Measurements from ENCODE around the gene ATG4C. TPM values are rescaled to one million over a fixed set of nuclear protein-coding genes. Genes with fewer than 3 reads are reported as not detected.

Gene ATG4C
- total and polyA plus RNA-seq, 2 of the 13 experiments (the other 11 are each of a cell fraction or from before 2014, with no cell fraction given), result 4.0 to 11.2 TPM

DNA sequence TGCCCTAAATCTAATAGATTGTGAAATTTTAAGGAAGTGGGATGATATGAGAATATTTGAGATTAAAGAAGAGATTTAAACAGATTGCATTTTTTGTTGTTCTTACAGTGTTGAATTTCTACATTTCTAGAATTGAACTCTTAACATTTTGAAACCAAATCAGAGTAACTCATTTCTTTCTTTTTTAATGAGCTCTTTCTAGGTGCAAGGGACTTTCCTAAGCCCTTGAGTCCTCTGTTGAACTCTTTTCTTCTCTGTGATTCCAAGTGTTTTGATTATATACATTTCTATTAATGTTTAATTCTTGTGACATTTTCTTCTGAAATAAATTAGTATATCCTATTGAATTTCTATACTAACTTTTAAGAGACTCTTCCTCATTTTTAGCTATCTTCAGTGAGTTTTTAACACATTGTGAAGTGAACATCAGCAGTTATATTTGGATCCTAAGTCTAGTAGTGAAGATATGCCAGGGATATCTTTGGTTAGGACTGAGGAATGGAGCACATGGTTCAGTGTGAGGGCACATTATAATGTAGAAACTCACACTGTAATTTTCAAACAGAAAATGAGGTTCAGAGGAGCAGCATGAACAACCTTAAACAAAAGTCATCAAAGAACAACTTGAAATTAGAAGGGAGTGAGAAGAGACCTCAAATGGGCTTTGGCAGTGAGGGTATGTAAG lies 53.1 kb downstream of the ATG4C start:
- Histone ChIP-seq H3K9ac (ENCODE audit: insufficient read depth, low read depth, low read length) (no peak overlapping the region), H3K4me2 (ENCODE audit: low read depth, low read length) (no peak overlapping the region), H3K4me1 (ENCODE audit: insufficient read depth, low read length) (no peaks in the 10 kb centered on the region), H3K27ac (ENCODE audit: extremely low read length, insufficient read depth, low read length) (no peak overlapping the region), H3K36me3 (replicated peaks in 1 of 2; ENCODE audit: control insufficient read depth in 1 of 2, insufficient read depth in 2 of 2, low read length in 2 of 2) (no peaks in the 10 kb centered on the region), H3K4me3 (replicated peaks in 1 of 3; ENCODE audit: insufficient read depth in 1 of 3, low read depth in 2 of 3, low read length in 3 of 3) (no peak overlapping the region), H3K27me3 (ENCODE audit: control insufficient read depth in 1 of 2, insufficient read depth in 2 of 2, low read length in 2 of 2) (no peaks in the 10 kb centered on the region; a peak in 1 of 5 replicates), H2AFZ (ENCODE audit: low read length) (no peak overlapping the region), H4K20me1 (ENCODE audit: insufficient read depth, low read length) (no peaks in the 10 kb centered on the region), H3K9me3 (ENCODE audit: low read length) (no peaks in the 10 kb centered on the region), H3K79me2 (ENCODE audit: insufficient read depth, low read length) (no peaks in the 10 kb centered on the region)
- ATAC-seq (no peak), FAIRE-seq (no peak), DNase-seq (ENCODE audit: low spot score) (no peak)
- intact Hi-C loops (cut with micrococcal nuclease; ENCODE audit: unreplicated experiment) (no loop called here), in situ Hi-C loops (cut with HindIII; ENCODE audit: extremely low pct_ligation_motif_present, low pct_unique_long_range_greater_than_20kb) (loop anchor here (25.0 kb wide), 1 partner anchor 300 kb away; no protein-coding TSS in a partner anchor)
- POLR2A ChIA-PET, result no interaction called here
- CTCF ChIA-PET (ENCODE audit: low intra/inter-chr PET ratio, low total read pairs), result no interaction called here
- BruUV-seq (replicated peaks), result no TSS peak
- no peak for TF ChIP-seq MAF1 (CRISPR knock-in tag; IDR thresholded peaks at IDR 0.05; ENCODE audit: borderline replicate concordance)
- TF ChIP-seq BHLHE40 (IDR thresholded peaks at IDR 0.05; ENCODE audit: low read length), result no peak

DNA sequence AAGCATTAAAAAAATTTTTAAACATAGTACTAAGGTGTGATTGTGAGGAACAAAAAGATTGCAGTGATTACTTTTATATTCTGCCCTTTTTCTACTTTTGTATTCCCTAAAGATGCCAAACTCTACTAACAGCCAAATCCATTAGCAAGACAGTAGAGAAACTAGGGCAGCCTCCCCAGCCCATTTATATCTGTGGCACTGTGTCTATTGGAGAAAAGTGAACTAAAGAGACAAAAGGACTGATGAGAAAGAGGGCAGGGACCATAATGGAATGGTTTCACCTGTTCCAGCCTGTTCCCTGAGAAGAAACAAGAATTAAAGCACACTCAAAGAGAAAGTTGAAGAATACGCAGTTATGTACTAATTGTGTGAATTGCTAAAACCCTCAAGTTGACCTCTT lies 56.6 kb downstream of the ATG4C start:
- in situ Hi-C loops (cut with HindIII; ENCODE audit: extremely low pct_ligation_motif_present, low pct_unique_long_range_greater_than_20kb) (loop anchor here (10.0 to 25.0 kb wide), 2 partner anchors 64 to 297 kb away; no protein-coding TSS in a partner anchor), intact Hi-C loops (cut with micrococcal nuclease; ENCODE audit: unreplicated experiment) (loop anchor here (5.0 kb wide), 1 partner anchor 602 kb away; no protein-coding TSS in a partner anchor)
- WGBS (ENCODE audit: low lambda C conversion rate), result 100% methylated on average over 1 of the region's 1 CpG
- H3K27me3 ChIP-seq (ENCODE audit: control insufficient read depth in 1 of 2, insufficient read depth in 2 of 2, low read length in 2 of 2), result no peaks in the 10 kb centered on the region; a peak in 1 of 5 replicates
- FAIRE-seq, result no peak
- H3K9ac ChIP-seq (ENCODE audit: insufficient read depth, low read depth, low read length), result no peak overlapping the region
- no peak for ATAC-seq
- CTCF ChIA-PET (ENCODE audit: low intra/inter-chr PET ratio, low total read pairs), result interaction anchor here (1.6 to 2.9 kb wide), 3 partner anchors 66 to 1406 kb away, joined by 4 to 24 read pairs (median 8); no protein-coding TSS in a partner anchor
- no TSS peak for BruUV-seq (replicated peaks)
- H3K79me2 ChIP-seq (ENCODE audit: insufficient read depth, low read length), result no peaks in the 10 kb centered on the region
- H2AFZ ChIP-seq (ENCODE audit: low read length), result no peak overlapping the region
- H4K20me1 ChIP-seq (ENCODE audit: insufficient read depth, low read length), result no peaks in the 10 kb centered on the region
- H3K9me3 ChIP-seq (ENCODE audit: low read length), result no peaks in the 10 kb centered on the region
- H3K4me3 ChIP-seq (replicated peaks in 1 of 3; ENCODE audit: insufficient read depth in 1 of 3, low read depth in 2 of 3, low read length in 3 of 3), result no peak overlapping the region
- H3K36me3 ChIP-seq (replicated peaks in 1 of 2; ENCODE audit: control insufficient read depth in 1 of 2, insufficient read depth in 2 of 2, low read length in 2 of 2), result no peaks in the 10 kb centered on the region
- no peaks in the 10 kb centered on the region for H3K4me1 ChIP-seq (ENCODE audit: insufficient read depth, low read length)
- H3K27ac ChIP-seq (ENCODE audit: extremely low read length, insufficient read depth, low read length), result no peak overlapping the region
- no peak overlapping the region for H3K4me2 ChIP-seq (ENCODE audit: low read depth, low read length)
- POLR2A ChIA-PET, result no interaction called here
- no peak for TF ChIP-seq SMYD3 (CRISPR knock-in tag; IDR thresholded peaks at IDR 0.05)
- no peak for TF ChIP-seq ZNF18 (CRISPR knock-in tag; IDR thresholded peaks at IDR 0.05; ENCODE audit: insufficient replicate concordance)
- TF ChIP-seq KDM2A (CRISPR knock-in tag; IDR thresholded peaks at IDR 0.05; ENCODE audit: borderline replicate concordance, low read depth), result no peak
- TF ChIP-seq KAT7 (CRISPR knock-in tag; IDR thresholded peaks at IDR 0.05; ENCODE audit: borderline replicate concordance), result no peak
- DNase-seq (ENCODE audit: low spot score), result no peak
